ENCODE results near the gene PRKAG2. TPM values are rescaled to one million over a fixed set of nuclear protein-coding genes. Genes with fewer than 3 reads are reported as not detected.

PRKAG2 gene
- polyA plus RNA-seq, 3 donors: 29.2 to 59.8 (median 30.9) TPM

GRCh38 chr7:151858456-151858855 is 18.5 kb downstream of the PRKAG2 start:
- intact Hi-C loops (cut with micrococcal nuclease): no loop called here
- Histone ChIP-seq H3K9ac (ENCODE audit: insufficient read depth, low read length, poor library complexity, severe bottlenecking) (no peak overlapping the region), H4K20me1 (ENCODE audit: insufficient read depth, low read length) (peaks cover 99% of the 10 kb centered on the region), H3K79me2 (ENCODE audit: insufficient read depth, low read length) (peaks cover 97% of the 10 kb centered on the region), H3K9me3 (replicated peaks in 1 of 2; ENCODE audit: control insufficient read depth in 1 of 2, insufficient read depth in 1 of 2, low read length in 2 of 2) (no peaks in the 10 kb centered on the region), H3K4me3 (replicated peaks in 1 of 3; ENCODE audit: low read depth in 2 of 3, low read length in 3 of 3) (no peak overlapping the region), H3K4me2 (replicated peaks; ENCODE audit: extremely low read depth, low read length, poor library complexity, severe bottlenecking) (no peak overlapping the region), H3K4me1 (ENCODE audit: control insufficient read depth in 1 of 2, insufficient read depth in 2 of 2, low read length in 2 of 2) (peaks cover 8 to 14% of the 10 kb centered on the region in 2 donors), H3K36me3 (replicated peaks in 1 of 2; ENCODE audit: control insufficient read depth in 1 of 2, insufficient read depth in 2 of 2, low read length in 2 of 2) (peaks cover 14 to 50% of the 10 kb centered on the region in 2 donors), H3K27me3 (ENCODE audit: control insufficient read depth in 2 of 2, insufficient read depth in 2 of 2, low read length in 2 of 2) (no peaks in the 10 kb centered on the region), H2AFZ (ENCODE audit: insufficient read depth, low read depth, low read length, poor library complexity, severe bottlenecking) (no peak overlapping the region), H3K27ac (ENCODE audit: low read depth in 1 of 2, low read length in 2 of 2) (peak overlapping the region in 1 of 2 donors; percentile 16)
- Mint-ChIP-seq H3K36me3 (peaks cover 50 to 55% of the 10 kb centered on the region in 2 donors), H3K27ac (peak overlapping the region in 2 of 7 donors; percentile 30), H3K4me1 (peaks cover 22% of the 10 kb centered on the region), H3K9me3 (no peaks in the 10 kb centered on the region), H3K4me3 (peak overlapping the region in 1 of 2 donors; percentile 6), H3K27me3 (ENCODE audit: low read depth in 3 of 3) (peaks cover 0 to 1% (median 1%) of the 10 kb centered on the region in 3 donors)
- 86% methylated on average over 4 of the region's 5 CpGs for WGBS (ENCODE audit: insufficient coverage)
- DNase-seq: no peak
- TF ChIP-seq, protein P1, sequence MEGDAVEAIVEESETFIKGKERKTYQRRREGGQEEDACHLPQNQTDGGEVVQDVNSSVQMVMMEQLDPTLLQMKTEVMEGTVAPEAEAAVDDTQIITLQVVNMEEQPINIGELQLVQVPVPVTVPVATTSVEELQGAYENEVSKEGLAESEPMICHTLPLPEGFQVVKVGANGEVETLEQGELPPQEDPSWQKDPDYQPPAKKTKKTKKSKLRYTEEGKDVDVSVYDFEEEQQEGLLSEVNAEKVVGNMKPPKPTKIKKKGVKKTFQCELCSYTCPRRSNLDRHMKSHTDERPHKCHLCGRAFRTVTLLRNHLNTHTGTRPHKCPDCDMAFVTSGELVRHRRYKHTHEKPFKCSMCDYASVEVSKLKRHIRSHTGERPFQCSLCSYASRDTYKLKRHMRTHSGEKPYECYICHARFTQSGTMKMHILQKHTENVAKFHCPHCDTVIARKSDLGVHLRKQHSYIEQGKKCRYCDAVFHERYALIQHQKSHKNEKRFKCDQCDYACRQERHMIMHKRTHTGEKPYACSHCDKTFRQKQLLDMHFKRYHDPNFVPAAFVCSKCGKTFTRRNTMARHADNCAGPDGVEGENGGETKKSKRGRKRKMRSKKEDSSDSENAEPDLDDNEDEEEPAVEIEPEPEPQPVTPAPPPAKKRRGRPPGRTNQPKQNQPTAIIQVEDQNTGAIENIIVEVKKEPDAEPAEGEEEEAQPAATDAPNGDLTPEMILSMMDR (IDR thresholded peaks at IDR 0.05): no peak

DNA sequence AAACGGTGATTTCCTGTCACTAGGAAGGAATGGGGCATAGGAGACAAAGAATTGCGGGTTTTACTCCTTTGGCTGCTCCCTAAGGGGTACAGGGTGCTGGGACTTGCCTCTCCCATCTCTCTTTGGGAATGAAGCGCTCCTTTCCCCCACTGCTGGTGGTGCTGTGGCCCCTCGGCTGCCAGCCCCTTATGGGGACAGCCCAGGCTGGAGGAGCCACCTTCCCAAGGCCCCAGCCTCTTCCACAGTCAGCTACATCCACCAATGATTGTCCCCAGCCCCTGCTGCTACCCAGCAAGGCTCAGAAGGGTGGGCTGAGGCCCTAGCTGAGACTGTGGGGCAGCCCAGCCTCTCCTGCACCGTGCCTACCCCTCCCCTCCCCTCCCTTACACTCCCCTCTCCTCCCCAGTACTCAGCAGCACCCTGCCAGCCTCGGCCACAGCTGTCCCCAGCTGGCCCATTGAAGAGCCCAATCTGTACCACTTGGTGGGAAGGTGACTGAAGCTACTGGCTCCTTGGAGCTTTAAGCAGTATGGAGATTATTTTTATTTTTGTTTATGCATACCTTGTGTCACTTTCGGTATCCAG is 19.0 kb downstream of the PRKAG2 start:
- no peak overlapping the region for H2AFZ ChIP-seq (ENCODE audit: insufficient read depth, low read depth, low read length, poor library complexity, severe bottlenecking)
- peaks cover 14 to 50% of the 10 kb centered on the region in 2 donors for H3K36me3 ChIP-seq (replicated peaks in 1 of 2; ENCODE audit: control insufficient read depth in 1 of 2, insufficient read depth in 2 of 2, low read length in 2 of 2)
- Mint-ChIP-seq H3K9me3 (no peaks in the 10 kb centered on the region), H3K4me3 (no peak overlapping the region), H3K27ac (peak overlapping the region in 1 of 7 donors; percentile 58), H3K4me1 (peaks cover 26% of the 10 kb centered on the region), H3K27me3 (ENCODE audit: low read depth in 3 of 3) (peaks cover 0 to 1% (median 1%) of the 10 kb centered on the region in 3 donors), H3K36me3 (peaks cover 53 to 60% of the 10 kb centered on the region in 2 donors)
- H3K79me2 ChIP-seq (ENCODE audit: insufficient read depth, low read length): peaks cover 97% of the 10 kb centered on the region
- peaks cover 7 to 12% of the 10 kb centered on the region in 2 donors for H3K4me1 ChIP-seq (ENCODE audit: control insufficient read depth in 1 of 2, insufficient read depth in 2 of 2, low read length in 2 of 2)
- no peaks in the 10 kb centered on the region for H3K9me3 ChIP-seq (replicated peaks in 1 of 2; ENCODE audit: control insufficient read depth in 1 of 2, insufficient read depth in 1 of 2, low read length in 2 of 2)
- H4K20me1 ChIP-seq (ENCODE audit: insufficient read depth, low read length): peaks cover 96% of the 10 kb centered on the region
- TF ChIP-seq, protein P1 (IDR thresholded peaks at IDR 0.05): no peak
- DNase-seq: no peak
- no peak overlapping the region for H3K4me2 ChIP-seq (replicated peaks; ENCODE audit: extremely low read depth, low read length, poor library complexity, severe bottlenecking)
- intact Hi-C loops (cut with micrococcal nuclease): no loop called here
- no peaks in the 10 kb centered on the region for H3K27me3 ChIP-seq (ENCODE audit: control insufficient read depth in 2 of 2, insufficient read depth in 2 of 2, low read length in 2 of 2)
- WGBS (ENCODE audit: insufficient coverage): 97% methylated on average over 4 of the region's 7 CpGs
- no peak overlapping the region for H3K9ac ChIP-seq (ENCODE audit: insufficient read depth, low read length, poor library complexity, severe bottlenecking)
- H3K27ac ChIP-seq (ENCODE audit: low read depth in 1 of 2, low read length in 2 of 2): no peak overlapping the region
- no peak overlapping the region for H3K4me3 ChIP-seq (replicated peaks in 1 of 3; ENCODE audit: low read depth in 2 of 3, low read length in 3 of 3)
